GM18508 (cell line): Measurements from ENCODE around the gene MYPN.
"Not testable (repeated sequence)": the region's sequence is repeated elsewhere in the genome, so short reads cannot be mapped to it uniquely, and the experiment has no call there.

Experiments
- ATAC-seq: cut with Tn5 transposase; IDR thresholded peaks from one replicate; pipeline ENCODE4 v1.9.1; 2021; ENCODE audit warnings: moderate number of reproducible peaks; ENCODE audit not compliant: insufficient read depth, unreplicated experiment

The MYPN gene, protein sequence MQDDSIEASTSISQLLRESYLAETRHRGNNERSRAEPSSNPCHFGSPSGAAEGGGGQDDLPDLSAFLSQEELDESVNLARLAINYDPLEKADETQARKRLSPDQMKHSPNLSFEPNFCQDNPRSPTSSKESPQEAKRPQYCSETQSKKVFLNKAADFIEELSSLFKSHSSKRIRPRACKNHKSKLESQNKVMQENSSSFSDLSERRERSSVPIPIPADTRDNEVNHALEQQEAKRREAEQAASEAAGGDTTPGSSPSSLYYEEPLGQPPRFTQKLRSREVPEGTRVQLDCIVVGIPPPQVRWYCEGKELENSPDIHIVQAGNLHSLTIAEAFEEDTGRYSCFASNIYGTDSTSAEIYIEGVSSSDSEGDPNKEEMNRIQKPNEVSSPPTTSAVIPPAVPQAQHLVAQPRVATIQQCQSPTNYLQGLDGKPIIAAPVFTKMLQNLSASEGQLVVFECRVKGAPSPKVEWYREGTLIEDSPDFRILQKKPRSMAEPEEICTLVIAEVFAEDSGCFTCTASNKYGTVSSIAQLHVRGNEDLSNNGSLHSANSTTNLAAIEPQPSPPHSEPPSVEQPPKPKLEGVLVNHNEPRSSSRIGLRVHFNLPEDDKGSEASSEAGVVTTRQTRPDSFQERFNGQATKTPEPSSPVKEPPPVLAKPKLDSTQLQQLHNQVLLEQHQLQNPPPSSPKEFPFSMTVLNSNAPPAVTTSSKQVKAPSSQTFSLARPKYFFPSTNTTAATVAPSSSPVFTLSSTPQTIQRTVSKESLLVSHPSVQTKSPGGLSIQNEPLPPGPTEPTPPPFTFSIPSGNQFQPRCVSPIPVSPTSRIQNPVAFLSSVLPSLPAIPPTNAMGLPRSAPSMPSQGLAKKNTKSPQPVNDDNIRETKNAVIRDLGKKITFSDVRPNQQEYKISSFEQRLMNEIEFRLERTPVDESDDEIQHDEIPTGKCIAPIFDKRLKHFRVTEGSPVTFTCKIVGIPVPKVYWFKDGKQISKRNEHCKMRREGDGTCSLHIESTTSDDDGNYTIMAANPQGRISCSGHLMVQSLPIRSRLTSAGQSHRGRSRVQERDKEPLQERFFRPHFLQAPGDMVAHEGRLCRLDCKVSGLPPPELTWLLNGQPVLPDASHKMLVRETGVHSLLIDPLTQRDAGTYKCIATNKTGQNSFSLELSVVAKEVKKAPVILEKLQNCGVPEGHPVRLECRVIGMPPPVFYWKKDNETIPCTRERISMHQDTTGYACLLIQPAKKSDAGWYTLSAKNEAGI (N-terminal part only)

DNA sequence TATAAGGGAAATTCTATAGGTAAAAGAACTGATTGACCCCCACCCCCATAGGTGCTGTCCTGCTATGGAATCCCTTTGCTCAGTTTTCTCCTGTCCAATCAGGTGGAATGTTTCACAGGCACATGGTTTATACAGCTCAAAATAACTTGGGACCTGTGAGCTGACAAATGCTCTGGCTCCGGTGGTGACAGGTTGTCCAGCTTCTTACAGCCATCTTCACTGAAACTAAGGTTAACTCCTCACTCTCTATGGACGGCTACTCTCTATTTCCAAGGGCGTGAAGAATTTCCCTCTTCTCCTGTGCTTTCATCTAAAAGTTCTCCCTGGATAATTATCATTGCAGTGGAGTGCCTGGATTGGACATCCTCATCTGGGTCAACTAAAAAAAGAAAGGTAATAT, at the start of gene MYPN:
Gene MYPN, plus strand, starts transcription at position 158 of the 400 bp plus-strand sequence. CDS start 11,951 bp downstream, outside the sequence.
- no peak for ATAC-seq

DNA sequence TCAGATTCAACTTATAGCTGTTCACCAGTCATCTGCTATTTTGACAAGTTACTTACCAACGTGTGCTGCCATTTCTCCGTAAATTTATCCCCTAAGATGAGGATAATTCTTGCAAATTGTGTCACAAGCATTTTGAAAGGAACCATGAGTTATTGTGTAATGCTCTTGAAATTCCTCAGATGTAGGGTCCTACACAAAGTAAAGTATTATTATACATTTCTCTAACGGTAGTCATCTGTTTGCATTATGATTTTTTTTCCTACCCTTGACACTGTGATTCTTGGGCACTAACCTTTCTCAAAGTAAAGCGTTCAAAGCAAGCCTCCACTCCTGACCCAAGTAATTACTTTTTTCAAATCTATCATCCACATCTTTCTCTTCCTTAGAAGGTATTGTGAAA, 42.3 kb upstream of the MYPN start:
- no peak for ATAC-seq

DNA sequence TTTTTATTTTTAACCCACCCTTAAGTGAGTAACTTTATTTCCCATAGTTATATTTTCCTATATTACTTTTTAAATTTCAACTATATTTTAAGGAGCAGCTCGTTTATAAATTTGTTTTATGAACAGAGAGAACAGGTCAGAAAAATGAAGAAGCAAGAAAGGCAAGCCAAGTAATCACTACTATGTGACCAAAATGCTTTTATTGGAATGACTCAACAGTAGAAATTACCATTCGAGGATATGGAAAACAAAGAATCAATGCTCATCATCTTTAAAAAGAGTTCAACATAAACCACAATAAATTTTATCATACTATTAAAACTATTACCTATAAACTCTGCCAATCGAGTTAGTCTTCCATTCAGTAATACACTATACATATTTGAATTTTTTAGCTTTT, 41.8 kb upstream of the MYPN start:
- ATAC-seq = no peak

GRCh38 chr10:68073631-68074030, 35.7 kb upstream of the MYPN start:
- no peak for ATAC-seq

GRCh38 chr10:68074031-68074774, 35.1 kb upstream of the MYPN start:
- no peak for ATAC-seq

DNA sequence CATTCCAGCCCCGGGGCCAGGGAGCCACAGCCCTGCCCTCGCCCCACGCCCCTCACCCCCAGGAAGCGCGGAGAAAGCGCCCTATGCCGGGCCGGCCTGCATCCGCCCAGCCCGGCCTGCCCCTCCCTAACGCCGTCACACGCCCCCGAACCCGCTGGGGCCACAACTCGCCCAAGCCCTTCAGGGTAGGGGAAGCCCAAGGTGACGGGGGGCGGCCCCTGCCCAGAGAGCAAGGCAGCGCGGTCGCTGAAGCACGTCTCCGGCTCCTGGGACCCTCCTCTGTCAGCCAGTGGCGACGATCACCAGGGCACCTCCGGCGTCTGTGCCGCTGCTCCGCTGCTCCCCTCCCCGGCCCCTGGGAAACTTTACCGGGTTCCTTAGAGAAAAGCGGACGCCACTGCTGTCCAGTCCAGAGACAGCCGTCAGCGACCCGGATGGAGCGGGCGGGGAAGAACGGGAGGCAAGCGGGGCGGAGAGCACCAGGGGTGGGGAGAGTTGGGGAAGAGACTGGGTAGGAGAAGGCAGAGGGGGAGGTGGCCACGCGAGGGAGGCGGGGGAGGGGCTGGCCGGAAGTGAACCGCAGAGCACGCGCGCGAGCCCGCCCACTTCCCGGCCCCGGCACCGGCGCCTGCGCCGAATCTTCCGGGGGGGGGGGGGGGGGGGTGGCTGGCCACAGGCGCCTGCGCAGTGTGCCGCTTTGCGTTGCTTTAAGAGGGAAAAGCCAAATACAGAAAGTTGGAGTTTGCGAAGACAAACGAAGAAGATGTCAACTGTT, 34.3 kb upstream of the MYPN start, which contains the start of gene HERC4:
Gene HERC4, minus strand, starts transcription at position 509 of the 775 bp plus-strand sequence. CDS start 2,175 bp downstream, outside the sequence.
- ATAC-seq = peak; percentile 77

- ATAC-seq = no peak
Observed at GRCh38 chr10:68075550-68076004, 33.7 kb upstream of the MYPN start.

DNA sequence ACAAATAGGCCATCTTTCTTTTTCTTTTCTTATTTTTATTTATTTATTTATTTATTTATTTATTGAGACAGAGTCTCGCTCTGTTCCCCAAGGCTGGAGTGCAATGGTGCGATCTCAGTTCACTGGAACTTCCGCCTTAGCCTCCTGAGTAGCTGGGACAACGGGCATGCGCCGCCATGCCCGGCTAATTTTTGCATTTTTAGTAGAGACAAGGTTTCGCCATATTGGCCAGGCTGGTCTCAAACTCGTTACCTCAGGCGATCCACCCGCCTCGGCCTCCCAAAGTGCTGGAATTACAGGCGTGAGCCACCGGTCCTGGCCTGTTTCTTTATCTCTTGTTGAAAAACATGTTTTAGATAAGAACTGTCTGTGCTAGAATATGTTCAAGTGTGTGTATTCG, 33.2 kb upstream of the MYPN start:
- not testable (repeated sequence) for ATAC-seq

DNA sequence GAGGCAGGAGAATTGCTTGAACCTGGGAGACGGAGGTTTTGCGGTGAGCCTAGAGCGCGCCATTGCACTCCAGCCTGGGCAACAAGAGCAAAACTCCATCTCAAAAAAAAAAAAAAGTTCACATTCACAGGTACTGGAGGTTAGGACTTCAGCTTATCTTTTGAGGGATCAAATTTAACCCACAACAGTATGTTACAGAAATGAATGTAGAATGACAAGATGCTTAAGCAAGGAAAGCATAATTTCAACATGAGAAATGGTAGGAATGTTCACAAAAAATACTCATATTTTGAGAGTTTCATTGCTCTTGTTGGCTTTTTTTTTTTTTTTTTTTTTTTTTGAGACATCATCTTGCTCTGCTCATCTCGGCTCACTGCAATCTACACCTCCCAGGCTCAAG, 32.3 kb upstream of the MYPN start:
- no peak for ATAC-seq

DNA sequence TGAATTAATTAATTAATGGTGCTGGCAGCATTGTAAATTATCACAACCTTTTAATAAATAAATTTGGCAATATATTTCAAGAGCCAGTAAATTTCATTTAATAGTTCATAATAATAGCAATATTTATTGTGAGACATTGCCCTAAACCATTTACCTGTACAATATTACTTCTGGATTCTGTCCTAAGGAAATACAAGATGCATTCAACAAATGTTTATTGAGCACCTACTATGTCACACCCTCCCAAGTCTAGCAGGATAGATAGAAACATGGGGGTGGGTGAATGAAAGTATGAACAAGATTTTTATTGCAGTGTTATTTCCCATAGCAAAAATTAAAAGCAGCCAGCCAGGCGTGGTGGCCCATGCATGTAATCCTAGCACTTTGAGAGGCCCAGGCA, 29.9 kb upstream of the MYPN start:
- no peak for ATAC-seq

GRCh38 chr10:68080853-68081431, 28.3 kb upstream of the MYPN start:
- ATAC-seq = no peak

DNA sequence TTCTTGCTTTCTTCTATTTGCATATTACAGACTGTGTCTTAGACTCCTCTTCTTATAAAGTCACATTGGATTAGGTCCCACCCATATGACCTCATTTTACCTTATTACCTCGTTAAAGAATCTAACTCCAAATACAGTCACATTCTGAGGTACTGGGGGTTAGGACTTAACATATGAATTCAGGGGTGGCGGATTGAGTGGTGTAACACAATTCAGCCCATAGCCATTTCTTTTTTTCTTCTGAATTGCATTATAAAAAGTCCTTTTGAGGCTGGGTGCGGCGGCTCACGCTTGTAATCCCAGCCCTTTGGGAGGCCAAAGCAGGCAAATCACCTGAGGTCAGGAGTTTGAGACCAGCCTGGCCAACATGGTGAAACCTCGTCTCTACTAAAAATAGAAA, 27.4 kb upstream of the MYPN start:
- no peak for ATAC-seq

- ATAC-seq = no peak
Observed at GRCh38 chr10:68082872-68083271, 26.4 kb upstream of the MYPN start.

GRCh38 chr10:68083953-68084352, 25.3 kb upstream of the MYPN start:
- no peak for ATAC-seq

GRCh38 chr10:68084469-68084868, 24.8 kb upstream of the MYPN start:
- ATAC-seq = no peak

GRCh38 chr10:68086011-68086410, 23.3 kb upstream of the MYPN start:
- no peak for ATAC-seq

DNA sequence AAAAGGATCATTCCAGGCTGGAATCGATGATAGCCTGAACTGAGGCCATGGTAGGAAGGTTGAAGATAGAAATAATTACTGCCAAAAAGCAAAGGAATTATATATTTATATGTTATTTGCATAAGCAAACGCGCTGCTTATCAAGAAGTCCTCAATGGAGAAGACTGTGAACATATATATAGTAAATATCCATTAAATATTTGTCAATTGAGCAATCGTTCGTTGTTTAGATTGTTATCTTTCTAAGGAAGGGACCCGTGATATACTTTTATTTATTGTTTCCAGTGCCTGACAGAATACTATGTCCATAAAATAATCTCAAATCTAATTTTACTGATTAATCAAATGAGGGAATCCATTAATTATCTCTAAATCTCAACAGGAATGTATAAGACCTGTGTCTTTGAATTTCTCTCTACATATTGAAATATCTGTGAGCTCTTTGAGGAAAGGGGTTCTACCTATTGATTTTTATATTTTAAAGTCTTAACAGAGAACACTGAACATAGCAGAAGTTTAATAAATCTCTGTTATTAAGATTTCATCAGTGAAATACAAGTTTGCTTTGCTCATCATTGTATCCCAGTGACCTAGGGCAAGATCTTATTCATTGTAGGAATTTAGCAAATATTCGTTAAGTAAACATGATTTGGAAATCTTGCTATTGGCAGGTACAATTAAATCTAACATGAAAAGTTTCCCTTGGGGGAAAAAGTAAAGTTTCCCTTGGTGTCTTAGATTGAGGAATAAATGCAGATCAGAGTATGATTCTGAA, 22.2 kb upstream of the MYPN start:
- no peak for ATAC-seq
